Pancreas (tissue), 10 donors: ENCODE results near the gene AP1M2. TPM values are rescaled to one million over a fixed set of nuclear protein-coding genes. Genes with fewer than 3 reads are reported as not detected.

Source experiments
- ATAC-seq, 4 donors: fragments of 200-7000 bp; cut with Tn5 transposase; one replicate each; pipeline versions ENCODE4 v1.8.0 to v1.9.1; 2020; ENCODE audit warnings: mild to moderate bottlenecking in 4 of 4, moderate library complexity in 4 of 4
- DNase-seq, 6 donors: peaks; one replicate each; pipeline ENCODE4 v3.0.0-alpha.2; 2020
- FAIRE-seq: peaks from 2 replicates; lab custom pipeline; 2012; peaks lifted over from hg19 to GRCh38; lab: Jason Lieb, UNC
- H3K27ac ChIP-seq, 4 donors: fragments of 200-600 bp; sonication (generic); 1 replicate in 3 of 4; 2 replicates in 1 of 4; pipeline versions ENCODE4 v1.5.0 to v1.8.0; 2020
- H3K27me3 ChIP-seq, 4 donors: fragments of 200-600 bp; one replicate each; pipeline ENCODE4 v1.8.0; 2021
- H3K36me3 ChIP-seq, 3 donors: fragments of 200-600 bp; sonication (generic) in 1 of 3; one replicate each; pipeline versions ENCODE4 v1.5.0 to v1.8.0; 2020 to 2021
- H3K4me1 ChIP-seq, 3 donors: fragments of 200-600 bp; one replicate each; pipeline ENCODE4 v1.8.0; 2021
- H3K4me3 ChIP-seq, 4 donors: fragments of 200-600 bp; sonication (generic) in 2 of 4; one replicate each; pipeline versions ENCODE4 v1.5.0 to v1.8.0; 2020 to 2021
- H3K9me3 ChIP-seq, 4 donors: fragments of 200-600 bp; one replicate each; pipeline ENCODE4 v1.8.0; 2021
- CTCF ChIP-seq, 4 donors: fragments of 200-600 bp; sonication (generic) in 3 of 4; IDR thresholded peaks; one replicate each; pipeline versions ENCODE4 v1.5.0 to v1.8.0; 2021; ENCODE audit warnings: antibody characterized with exemption in 4 of 4
- WGBS, 2 donors: extraction: QIAGEN DNeasy Blood & Tissue Kit; methylation state at CpG; one replicate each; pipeline ENCODE4 v1.1.7; 2013; 5-methylcytosine and 5-hydroxymethylcytosine counted together
- intact Hi-C, 3 donors: fragments of 100-400 bp; cut with DNase I; formaldehyde crosslinking; loops; one replicate each; pipeline versions ENCODE4 v1.11.1 to v1.14.2; 2022
- polyA plus RNA-seq, 2 donors: library from polyadenylated mRNA; stranded (reverse); fragments of 200-250 nt; gene quantifications; one replicate each; pipeline ENCODE4 v1.2.3, GENCODE V29; 2013
- total RNA-seq, 6 donors: library from RNA; stranded (reverse); fragmentation: NEBNext Ultra II Directional in 4 of 6; extraction: Animal tissue kit (Norgen Biotek cat#: 25700) in 4 of 6; gene quantifications; one replicate each; pipeline versions ENCODE4 v1.2.1 to v1.2.4, GENCODE V29; 2021 to 2023
- donor health status: healthy with polysubstance abuse.
- donor health status: DM: no; HTN: no; CAD: no; lungs with moderate emphysema.
- donor health status: DM: no; HTN: no; CAD: no.
- donor health status: control.
- donor health status: control.
- donor health status: Bipolar disorder and iron deficiency.
- donor health status: DM: yes; HTN: yes; CAD: no.
- donor health status: DM: no; HTN: no; CAD: no.
- donor health status: DM: no; HTN: no; CAD: no.
- donor health status: DM: yes; HTN: yes; CAD: no.

AP1M2 gene
- total and polyA plus RNA-seq, 8 donors: 32.2 to 57.6 (median 44.0) TPM

GRCh38 chr19:10568062-10568825 lies 18.9 kb downstream of the AP1M2 start:
- peak overlapping the region; percentile 60 to 77 (median 68) for H3K4me3 ChIP-seq
- no peaks in the 10 kb centered on the region for H3K27me3 ChIP-seq
- no peaks in the 10 kb centered on the region for H3K9me3 ChIP-seq
- H3K36me3 ChIP-seq: no peaks in the 10 kb centered on the region
- H3K27ac ChIP-seq: peak overlapping the region; percentile 29 to 76 (median 56)
- FAIRE-seq (no peak), ATAC-seq (peak; percentile 0 to 20 (median 2)), DNase-seq (peak; percentile 51 to 86 (median 68))
- peaks cover 0 to 13% (median 6%) of the 10 kb centered on the region in 3 donors for H3K4me1 ChIP-seq
- 2 to 3% methylated on average over 44 to 58 of the region's 58 CpGs for WGBS, 2 donors
- no peak for TF ChIP-seq CTCF (IDR thresholded peaks at IDR 0.05)
- intact Hi-C loops: loop anchor here in 2 of 3 donors (10.0 kb wide), 2 partner anchors 73 to 163 kb away; partner anchors contain the start of gene CDC37 (in 1 of the 2)

- H3K36me3 ChIP-seq: no peaks in the 10 kb centered on the region
- FAIRE-seq: no peak
- intact Hi-C loops: loop anchor here in 2 of 3 donors (10.0 kb wide), 2 partner anchors 73 to 163 kb away; partner anchors contain the start of gene CDC37 (in 1 of the 2)
- no peaks in the 10 kb centered on the region for H3K9me3 ChIP-seq
- H3K4me3 ChIP-seq: peak overlapping the region in 1 of 4 donors; percentile 73
- H3K4me1 ChIP-seq: peaks cover 0 to 13% (median 6%) of the 10 kb centered on the region in 3 donors
- H3K27me3 ChIP-seq: no peaks in the 10 kb centered on the region
- TF ChIP-seq CTCF (IDR thresholded peaks at IDR 0.05): no peak
- ATAC-seq: no peak
- no peak overlapping the region for H3K27ac ChIP-seq
- 46 to 51% methylated on average over 5 of the region's 5 CpGs for WGBS, 2 donors
- no peak for DNase-seq
These were observed 19.5 kb downstream of the AP1M2 start for GRCh38 chr19:10567656-10568055.

GRCh38 chr19:10566658-10567410 lies 20.3 kb downstream of the AP1M2 start:
- TF ChIP-seq CTCF (IDR thresholded peaks at IDR 0.05): no peak
- 59% methylated on average over 19 of the region's 19 CpGs for WGBS, 2 donors
- H3K9me3 ChIP-seq: no peaks in the 10 kb centered on the region
- no peaks in the 10 kb centered on the region for H3K36me3 ChIP-seq
- FAIRE-seq: no peak
- peak overlapping the region in 2 of 4 donors; percentile 72 to 92 for H3K4me3 ChIP-seq
- H3K27me3 ChIP-seq: no peaks in the 10 kb centered on the region
- DNase-seq: peak in 2 of 6 donors; percentile 54 to 83
- H3K27ac ChIP-seq: peak overlapping the region in 2 of 4 donors; percentile 59 to 68
- intact Hi-C loops: loop anchor here in 2 of 3 donors (10.0 kb wide), 2 partner anchors 72 to 162 kb away; partner anchors contain the start of gene CDC37 (in 1 of the 2)
- H3K4me1 ChIP-seq: peaks cover 0 to 13% (median 6%) of the 10 kb centered on the region in 3 donors
- no peak for ATAC-seq

- FAIRE-seq: no peak
- no peak for DNase-seq
- H3K27ac ChIP-seq: peak overlapping the region in 3 of 4 donors; percentile 59 to 68 (median 62)
- H3K36me3 ChIP-seq: peaks cover 0 to 1% (median 0%) of the 10 kb centered on the region in 3 donors
- ATAC-seq: no peak
- no peaks in the 10 kb centered on the region for H3K9me3 ChIP-seq
- intact Hi-C loops: loop anchor here in 2 of 3 donors (10.0 kb wide), 2 partner anchors 72 to 162 kb away; partner anchors contain the start of gene CDC37 (in 1 of the 2)
- H3K27me3 ChIP-seq: no peaks in the 10 kb centered on the region
- H3K4me3 ChIP-seq: peak overlapping the region; percentile 62 to 92 (median 74)
- H3K4me1 ChIP-seq: peaks cover 0 to 13% (median 6%) of the 10 kb centered on the region in 3 donors
- TF ChIP-seq CTCF (IDR thresholded peaks at IDR 0.05): no peak
- WGBS, 2 donors: 1 to 2% methylated on average over 4 of the region's 4 CpGs
These were observed 20.8 kb downstream of the AP1M2 start for GRCh38 chr19:10566408-10566657.
